Right renal pelvis (tissue), 4 donors: Measurements from ENCODE around the gene APCDD1L. TPM values are rescaled to one million over a fixed set of nuclear protein-coding genes. Genes with fewer than 3 reads are reported as not detected.
"Not testable (repeated sequence)": the region's sequence is repeated elsewhere in the genome, so short reads cannot be mapped to it uniquely, and the experiment has no call there.

Experiments
- DNase-seq, 4 donors: peaks; one replicate each; pipeline ENCODE4 v3.0.0-alpha.2; 2013; ENCODE audit warnings: low read depth in 4 of 4, low spot score in 3 of 4, missing footprints in 1 of 4
- polyA plus RNA-seq, 4 donors: library from polyadenylated mRNA; unstranded; fragments of 120-200 nt; gene quantifications; one replicate each; pipeline ENCODE4 v1.2.1, GENCODE V29; 2013; ENCODE audit not compliant: insufficient read length in 4 of 4

The APCDD1L gene
- polyA plus RNA-seq, 4 donors, result 10.2 to 16.4 (median 14.0) TPM

DNA sequence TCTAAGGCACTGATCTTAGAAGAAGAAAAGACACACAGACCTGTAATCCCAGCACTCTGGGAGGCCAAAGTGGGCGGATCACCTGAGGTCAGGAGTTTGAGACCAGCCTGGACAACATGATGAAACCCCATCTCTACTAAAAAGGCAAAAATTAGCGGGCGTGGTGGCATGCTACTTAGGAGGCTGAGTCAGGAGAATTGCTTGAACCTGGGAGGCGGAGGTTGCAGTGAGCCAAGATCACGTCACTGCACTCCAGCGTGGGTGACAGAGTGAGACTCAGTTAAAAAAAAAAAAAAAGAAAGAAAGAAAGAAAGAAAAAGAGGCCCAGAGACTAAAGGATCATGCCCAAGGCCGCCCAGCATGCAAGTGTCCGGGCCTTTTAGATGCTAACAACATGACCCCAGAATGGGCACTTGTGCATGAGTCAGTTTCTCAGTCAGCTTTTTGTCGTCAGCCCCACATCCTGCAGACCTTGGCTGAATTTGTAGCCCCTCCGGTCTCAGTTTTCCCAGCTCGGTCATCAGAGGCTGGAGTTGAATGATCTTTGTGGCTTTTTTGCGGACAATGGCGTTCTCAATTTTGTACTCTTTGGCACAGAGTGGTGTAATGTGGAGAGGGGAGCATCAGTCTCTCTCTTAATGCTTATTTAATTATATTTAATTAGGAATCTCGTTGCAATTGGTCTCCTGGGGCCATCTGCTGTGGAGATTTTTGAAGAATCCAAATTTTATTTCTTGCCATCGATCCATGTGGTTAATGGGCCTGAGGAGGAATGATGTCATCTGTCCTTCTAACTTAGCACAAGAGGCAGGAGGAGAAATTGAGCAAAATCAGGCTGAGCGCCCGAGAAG is 30.6 kb upstream of the APCDD1L start:
- no peak for DNase-seq

DNA sequence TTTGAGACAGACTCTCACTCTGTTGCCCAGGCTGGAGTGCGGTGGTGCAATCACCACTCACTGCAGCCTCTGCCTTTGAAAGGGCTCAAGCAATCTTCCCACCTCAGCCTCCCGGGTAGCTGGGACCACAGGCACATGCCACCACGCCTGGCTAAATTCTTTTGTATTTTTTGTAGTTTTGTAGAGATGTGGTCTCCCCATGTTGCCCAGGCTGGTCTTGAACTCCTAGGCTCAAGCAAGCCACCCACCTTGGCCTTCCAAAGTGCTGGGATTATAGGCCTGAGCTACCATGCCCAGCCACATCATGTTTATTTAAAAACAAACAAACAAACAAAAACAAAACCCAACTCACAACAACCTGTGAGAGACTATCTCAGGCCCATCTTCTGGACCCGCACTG is 29.7 kb upstream of the APCDD1L start:
- DNase-seq, result no peak

DNA sequence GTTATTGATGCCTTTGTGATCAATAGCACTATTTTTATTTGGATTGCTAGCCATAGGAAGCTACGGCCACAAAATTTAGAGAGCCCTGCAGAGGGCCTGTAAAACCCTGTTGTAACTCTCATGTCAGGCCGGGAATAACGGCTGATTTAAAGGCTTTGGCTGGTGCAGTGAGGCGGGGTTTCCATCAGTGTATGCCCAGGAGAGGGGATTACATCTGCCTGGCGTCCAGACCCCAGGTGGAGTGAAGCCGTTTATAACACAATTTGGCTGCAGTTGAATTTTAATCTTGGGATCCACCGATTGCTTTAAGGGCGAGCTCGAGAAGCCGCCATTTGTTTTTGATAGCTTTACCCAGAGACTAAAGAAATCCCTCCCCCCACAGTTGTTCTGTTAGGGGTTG is 29.1 kb upstream of the APCDD1L start:
- DNase-seq, result no peak

DNA sequence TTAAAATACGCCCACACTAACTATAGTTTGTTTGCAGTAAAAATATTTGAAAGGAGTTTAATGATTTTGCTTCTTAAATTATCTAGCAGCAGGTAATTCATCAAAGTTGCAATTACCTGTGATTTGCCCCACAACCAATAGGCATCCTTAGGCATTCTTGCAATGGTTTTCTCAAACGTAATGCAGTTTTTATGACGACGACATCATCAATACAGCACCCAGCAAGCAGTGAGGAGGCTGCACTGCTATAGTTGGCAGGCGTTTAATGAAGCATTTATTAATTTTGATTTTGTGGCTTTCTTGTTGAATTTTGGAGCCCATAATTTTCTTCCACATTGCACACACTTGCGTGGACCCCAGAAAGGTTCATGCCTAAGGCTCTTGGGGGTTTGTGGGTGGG is 28.1 kb upstream of the APCDD1L start:
- no peak for DNase-seq

DNA sequence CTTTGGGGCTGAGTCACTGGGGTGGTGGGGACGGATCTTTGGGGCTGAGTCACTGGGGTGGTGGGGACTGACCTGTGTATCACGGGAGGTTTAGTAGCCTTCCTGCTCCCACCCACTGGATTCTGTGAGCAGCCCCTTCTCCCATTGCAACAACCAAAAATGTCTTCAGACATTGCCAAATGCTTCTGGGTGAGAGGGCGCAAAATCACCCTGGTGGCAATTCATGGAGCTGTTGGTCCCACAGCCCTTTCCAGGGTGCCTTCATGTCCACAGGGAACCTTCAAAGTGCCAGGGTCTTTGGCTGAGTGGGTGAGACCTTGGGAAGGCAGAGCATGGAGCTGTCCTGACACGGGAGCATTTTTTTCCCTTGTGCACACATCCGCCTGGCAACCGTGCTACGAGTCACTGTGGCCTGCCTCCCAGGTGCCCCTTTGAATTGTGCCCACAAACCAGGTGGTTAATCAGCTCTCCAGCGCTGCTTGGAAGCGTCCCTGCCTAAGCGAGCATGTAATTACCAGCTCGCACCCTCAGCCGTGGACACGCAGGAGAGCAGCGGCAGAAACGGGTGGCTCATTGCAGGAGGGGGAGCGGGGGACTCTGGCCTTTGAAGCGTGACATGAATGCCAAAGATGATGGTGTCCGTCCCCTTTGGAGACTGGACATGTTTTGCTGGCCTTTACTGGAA is 27.4 kb upstream of the APCDD1L start:
- no peak for DNase-seq

DNA sequence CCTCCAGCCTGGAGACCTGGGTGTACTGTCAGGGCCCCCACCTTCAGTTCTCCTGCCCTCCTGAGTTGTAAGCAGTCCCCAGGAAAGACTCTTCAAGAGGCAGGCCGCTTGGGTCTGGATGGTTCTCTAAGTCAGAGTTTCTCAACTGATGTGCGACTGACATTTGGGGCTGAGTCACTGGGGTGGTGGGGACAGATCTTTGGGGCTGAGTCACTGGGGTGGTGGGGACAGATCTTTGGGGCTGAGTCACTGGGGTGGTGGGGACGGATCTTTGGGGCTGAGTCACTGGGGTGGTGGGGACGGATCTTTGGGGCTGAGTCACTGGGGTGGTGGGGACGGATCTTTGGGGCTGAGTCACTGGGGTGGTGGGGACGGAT is 26.8 kb upstream of the APCDD1L start:
- DNase-seq, result not testable (repeated sequence)

DNA sequence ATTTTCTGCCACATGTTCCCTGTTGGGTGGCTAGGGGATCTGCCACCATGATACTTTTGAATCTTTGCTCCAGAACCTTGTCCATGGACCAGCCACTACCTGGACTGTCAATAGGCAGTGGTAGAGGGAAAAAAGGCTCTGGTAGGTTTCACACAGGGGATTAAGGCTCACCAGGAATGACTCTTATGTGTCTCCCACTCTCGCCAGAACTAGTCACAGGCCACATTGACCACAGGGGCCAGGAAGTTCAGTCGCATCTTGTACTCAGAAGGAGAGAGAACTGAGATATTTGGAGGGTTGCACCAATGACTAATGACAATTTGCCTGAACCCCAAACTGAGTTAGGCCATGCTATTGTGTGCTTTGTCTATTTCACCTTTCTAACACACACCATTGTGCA is 23.6 kb upstream of the APCDD1L start:
- no peak for DNase-seq

DNA sequence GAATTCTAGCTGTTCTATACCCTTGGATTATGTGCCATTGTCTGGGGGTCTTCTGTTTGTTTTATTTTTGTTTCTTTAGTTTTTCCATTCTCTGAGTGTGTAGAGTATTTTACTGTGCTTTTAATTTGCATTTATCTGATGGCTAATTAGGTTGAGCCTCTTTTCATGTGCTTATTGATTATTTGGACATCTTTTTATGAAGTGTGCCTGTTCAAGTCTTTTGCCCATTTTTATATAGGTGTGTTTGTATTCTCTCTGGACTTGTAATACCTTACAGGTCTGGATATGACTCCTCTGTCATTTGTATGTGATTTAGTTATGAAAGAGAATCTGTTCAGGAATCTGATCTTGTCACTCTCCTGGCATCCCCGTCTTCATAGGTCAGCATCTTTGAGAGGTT is 22.6 kb upstream of the APCDD1L start:
- no peak for DNase-seq

DNA sequence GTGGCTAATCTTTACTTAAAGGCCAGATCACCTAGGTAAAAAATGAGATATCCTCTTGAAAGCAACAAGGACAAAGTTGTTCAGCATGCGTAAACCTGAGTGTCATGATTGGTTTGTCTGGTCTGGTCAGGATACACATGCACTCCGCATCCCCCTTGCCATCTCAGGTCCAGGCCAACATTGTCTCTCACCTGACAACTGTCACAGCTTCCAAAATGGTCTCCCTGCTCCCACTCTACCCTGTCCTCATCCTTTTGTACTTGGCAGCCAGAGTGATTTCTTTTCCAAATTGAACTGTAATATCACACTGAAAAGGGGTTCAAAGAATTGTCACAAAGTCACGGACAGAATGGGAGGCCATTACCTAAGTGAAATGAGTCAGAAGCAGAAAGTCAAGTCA is 21.1 kb upstream of the APCDD1L start:
- no peak for DNase-seq

DNA sequence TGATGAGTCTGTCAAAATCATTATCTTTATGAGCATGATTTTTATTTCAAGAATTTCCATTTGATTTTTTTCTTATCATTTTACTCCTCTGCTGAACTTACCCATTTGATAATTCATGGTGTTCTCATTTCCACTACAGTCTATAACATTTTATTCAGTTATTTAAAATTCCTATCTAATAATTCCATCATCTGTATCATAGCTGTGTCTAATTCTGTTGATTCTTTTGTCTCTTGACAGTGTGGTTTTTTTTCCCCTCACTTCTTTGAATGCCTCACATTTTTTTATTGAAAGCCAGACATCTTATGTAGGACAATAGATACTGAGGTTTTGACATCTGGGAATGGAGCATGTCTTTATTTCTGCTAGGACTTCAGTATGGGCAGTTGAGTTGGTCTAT is 16.5 kb upstream of the APCDD1L start:
- DNase-seq, result no peak

DNA sequence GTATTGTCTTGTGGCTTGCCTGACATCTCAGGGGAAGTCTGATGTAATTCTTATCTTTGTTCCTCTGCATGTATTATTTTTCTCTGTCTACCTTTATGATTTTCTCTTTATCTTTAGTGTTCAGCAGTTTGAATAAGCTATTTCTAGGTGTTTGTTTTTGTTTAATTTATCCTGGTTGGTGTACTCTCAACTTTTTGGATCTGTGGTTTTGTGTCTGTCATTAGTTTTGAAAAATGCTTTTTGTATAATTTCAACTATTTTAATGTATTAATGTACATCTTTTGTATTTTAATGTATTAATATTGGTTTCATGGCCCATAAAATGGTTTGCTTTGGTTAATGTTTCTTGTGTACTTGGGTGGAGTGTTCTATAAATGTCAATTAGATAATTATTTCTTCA is 15.9 kb upstream of the APCDD1L start:
- DNase-seq, result no peak

DNA sequence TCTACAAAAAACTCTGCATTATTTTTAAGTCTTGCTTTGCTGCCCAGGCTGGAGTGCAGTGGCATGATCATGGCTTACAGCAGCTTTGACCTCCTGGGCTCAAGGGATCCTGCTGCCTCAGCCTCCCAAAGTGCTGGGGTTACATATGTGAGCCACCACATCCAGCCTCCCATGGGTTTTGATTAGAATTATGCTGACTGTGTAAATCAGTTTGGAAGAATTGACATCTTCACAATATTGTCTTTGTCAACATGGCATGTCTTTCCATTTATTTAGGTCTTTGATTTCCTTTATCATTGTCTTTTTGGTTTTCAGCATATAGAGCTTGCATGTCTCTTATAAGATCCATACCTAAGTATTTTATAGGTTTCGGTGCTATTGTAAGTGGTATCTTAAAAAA is 13.2 kb upstream of the APCDD1L start:
- no peak for DNase-seq

DNA sequence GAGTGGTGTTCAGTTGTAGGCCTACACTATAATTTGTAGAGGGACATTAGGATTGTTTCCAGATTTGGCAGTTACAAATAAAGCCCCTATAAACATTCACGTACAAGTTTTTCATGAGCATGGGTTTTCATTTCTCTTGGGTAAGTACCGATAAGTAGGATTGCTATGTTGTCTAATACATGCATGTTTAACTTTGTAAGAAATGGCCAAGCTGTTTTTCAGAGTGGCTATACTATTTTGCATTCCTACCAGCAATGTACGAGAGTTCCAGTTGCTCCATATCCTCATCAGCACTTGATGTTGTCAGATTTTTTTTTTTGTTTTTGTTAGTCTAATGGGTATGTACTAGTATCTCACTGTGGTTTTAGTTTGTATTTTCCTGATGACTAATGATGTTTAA is 11.2 kb upstream of the APCDD1L start:
- DNase-seq, result no peak

DNA sequence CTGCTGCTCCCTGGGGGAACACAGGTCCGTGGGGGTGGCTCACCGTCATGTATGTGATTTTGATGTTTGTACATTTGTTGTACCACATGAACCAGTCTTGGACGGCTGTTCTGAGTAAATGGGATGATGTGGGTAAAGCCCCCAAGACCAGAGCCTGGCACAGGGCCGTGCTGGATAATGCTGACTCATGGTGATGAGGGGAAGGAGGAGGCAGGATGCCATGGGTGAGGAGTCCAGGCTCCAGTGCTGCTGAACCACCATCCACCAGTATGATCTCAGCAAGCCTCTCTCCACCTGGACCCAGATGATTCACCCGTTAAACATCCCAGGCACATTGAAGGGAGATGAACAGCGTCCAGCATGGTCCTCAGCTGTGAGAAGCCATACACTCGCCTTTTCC is 9.6 kb upstream of the APCDD1L start:
- no peak for DNase-seq

DNA sequence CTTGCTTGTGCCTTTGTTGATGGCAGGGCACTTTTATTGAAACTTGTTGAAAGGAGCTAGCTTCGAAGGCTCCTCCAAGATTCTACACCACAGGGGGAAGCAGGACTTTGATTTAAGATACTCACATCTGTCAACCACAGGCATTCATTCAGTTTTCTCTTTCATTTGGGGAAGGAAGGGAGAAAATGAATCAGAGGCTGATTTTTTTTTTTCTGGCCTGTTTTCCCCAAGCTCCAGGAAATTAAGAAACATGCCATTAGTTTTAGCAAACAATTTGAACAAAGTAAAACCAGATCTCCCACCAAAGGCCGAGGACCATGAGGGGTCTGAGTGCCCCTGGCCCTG is 8.7 kb upstream of the APCDD1L start:
- no peak for DNase-seq

DNA sequence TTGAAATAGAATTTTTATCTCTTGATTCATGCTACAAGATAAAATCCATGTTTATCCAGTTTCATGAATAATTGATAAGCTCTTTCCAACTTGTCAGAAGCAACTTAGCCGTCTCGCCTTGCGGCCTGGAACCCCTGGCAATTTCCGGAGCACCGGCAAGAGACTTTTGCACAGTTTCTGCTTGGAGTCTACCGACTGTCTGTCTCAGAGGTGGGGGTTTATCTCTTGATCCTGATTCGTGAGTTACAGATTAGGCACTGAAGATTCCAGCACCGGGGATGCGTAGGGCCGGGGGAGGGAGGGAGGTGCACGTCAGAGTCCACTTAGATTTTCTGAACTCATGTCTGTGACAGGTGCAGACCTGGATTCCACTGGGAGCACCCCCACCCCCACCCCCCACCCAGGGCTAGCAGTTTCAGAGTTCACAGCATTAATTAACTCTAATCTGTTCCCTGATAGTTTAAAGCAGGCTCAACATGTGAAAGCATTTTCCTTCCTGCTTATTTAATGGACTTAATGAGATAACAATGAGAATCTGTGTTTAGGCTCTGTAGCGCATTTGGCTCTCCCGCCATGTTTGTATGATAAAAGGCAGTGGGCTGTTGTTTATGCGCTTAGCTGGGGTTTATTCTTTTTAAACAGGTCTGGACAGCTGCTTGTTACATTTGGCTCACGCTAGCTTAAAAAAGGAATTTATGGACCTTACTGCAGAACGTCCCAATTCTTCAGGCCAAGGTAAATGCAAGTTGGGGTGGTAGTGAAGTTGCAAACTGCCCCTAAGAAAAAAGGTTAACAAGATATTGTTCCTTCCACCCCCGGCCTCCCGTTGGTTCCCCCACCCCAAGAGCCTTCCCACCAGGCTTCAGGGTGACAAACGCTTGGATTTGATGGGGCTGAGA is 8.1 kb upstream of the APCDD1L start:
- DNase-seq, result no peak

DNA sequence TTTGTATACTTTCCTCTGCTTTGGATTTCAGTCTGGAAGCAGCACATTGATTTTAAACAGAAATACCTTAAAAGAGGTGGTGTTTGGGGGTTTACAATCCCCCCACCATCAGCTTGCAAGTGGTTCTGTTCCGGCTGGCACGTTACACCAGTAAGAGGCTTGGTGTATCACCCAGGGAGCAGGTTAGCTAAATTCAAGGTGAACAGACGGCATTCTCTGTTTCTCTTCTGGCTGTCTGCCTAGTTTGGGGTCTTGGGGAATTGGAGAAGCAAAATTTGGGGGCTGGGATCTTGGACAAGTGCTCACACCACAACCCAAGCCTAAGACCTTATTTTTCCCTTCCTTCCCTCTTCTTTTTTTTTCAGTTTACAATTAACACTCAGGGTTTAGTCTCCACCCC is 7.5 kb upstream of the APCDD1L start:
- no peak for DNase-seq

DNA sequence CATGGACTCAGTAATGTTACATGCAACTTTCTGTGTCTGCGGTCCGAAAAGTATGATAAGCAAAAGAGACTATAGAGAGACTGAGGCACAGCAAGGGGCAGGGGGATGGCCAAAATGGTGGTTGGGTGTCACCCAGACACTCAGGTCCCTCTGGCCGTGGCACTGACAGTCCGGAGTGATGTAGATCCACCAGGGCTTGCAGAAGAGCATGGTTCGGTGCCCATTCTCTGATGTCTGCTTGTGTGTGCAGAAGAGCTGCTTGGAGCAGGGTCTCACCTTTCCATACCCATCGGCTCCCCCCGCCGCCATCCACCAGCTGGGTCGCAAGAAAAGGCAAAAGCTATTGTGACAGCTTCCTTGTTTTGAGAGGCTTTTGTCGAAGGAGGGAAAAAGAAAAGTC is 6.6 kb upstream of the APCDD1L start:
- no peak for DNase-seq

DNA sequence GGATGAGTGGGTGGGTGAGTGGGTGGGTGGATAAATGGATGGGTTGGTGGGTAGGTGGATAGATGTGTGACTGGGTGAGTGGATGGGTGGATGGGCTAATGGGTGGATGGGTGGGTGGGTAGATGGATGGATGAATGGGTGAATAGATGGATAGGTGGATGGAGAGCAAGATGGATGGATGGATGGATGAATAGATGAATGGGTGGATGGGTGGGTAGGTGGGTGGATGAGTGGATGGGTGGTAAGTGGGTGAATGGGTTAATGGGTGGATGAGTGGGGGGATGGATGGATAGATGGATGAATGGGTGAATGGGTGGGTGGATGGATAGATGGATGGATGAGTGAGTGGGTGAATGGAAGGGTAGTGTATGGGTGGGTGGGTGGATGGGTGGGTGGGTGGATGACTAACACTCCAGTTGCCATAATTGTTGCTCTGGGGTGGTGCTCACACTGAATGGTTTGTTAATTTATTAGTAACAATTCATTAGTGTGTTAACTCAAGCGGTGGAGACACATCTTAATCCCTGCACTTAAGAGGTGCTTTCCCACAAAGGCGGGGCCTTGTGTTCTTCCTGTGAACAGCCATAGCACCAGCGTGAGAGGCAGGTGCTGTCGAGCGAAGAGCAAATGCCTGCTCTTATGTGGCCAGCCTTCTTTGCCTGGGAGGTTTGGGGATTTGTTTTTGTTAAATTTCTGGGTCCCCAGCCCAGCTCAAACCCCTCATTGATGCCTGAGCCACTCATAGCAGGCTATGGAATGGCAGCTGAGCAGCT is 4.9 kb upstream of the APCDD1L start:
- no peak for DNase-seq

DNA sequence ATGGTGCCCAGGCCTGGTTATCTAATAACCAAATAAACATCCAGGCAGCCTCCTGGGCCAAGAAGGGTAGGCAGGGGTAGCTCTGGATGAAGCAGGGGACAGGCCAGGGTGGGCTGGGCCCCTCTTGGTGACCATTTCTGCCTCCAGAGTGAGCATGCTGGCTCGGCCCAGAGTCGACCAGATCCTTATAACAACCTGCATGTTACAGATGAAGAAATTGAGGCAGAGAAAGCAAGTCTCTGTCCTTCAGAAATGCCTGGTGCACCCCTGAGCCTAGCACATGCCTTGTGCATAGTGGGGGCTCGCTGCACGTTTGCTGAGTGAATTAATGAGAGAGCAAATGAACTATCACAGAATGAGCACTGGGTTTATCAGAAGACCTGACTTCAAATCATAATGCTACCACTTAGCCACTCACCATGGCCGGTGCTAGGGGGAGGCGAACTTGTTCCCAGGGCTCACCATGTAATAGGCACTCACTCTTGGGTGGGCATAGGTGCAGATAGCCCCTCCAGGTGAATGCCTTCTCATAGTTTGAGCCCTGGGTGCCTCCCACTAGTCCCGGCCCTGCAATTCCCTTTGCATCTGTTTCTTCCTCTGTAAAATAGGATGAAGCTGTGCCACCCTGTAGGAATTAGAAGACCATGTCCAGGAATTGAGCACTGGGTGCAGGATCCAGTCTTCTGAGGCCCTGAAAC is 3.8 kb upstream of the APCDD1L start:
- DNase-seq, result no peak
